Cerebellar nuclear complex (tissue), 1 donor: ENCODE measurements around the gene FARP1.

ENCODE experiments used
- DNase-seq, 2 experiments: peaks; one replicate each; lab custom pipeline; 2025; lab: John Stamatoyannopoulos, UW

Gene FARP1

GRCh38 chr13:98442391-98443230, 299.7 kb downstream of the FARP1 start:
- no peak for DNase-seq

GRCh38 chr13:98443329-98443728, 300.4 kb downstream of the FARP1 start:
- DNase-seq: no peak

- DNase-seq: no peak
These were observed 301.0 kb downstream of the FARP1 start for GRCh38 chr13:98443800-98444325.

- DNase-seq: no peak
These were observed 301.5 kb downstream of the FARP1 start for GRCh38 chr13:98444381-98444780.

- no peak for DNase-seq
These were observed 302.7 kb downstream of the FARP1 start for GRCh38 chr13:98445340-98446233.

GRCh38 chr13:98446234-98446621, 303.3 kb downstream of the FARP1 start:
- no peak for DNase-seq

GRCh38 chr13:98447130-98447529, 304.2 kb downstream of the FARP1 start:
- no peak for DNase-seq

- no peak for DNase-seq
These were observed 305.2 kb downstream of the FARP1 start for GRCh38 chr13:98447881-98448641.

- no peak for DNase-seq
These were observed 305.7 kb downstream of the FARP1 start for GRCh38 chr13:98448642-98448928.

- no peak for DNase-seq
These were observed 306.4 kb downstream of the FARP1 start for GRCh38 chr13:98449273-98449672.

GRCh38 chr13:98450026-98450425, 307.1 kb downstream of the FARP1 start:
- DNase-seq: no peak

- no peak for DNase-seq
These were observed 307.7 kb downstream of the FARP1 start for GRCh38 chr13:98450539-98451111.

- DNase-seq: no peak
These were observed 309.0 kb downstream of the FARP1 start for GRCh38 chr13:98451676-98452470.

GRCh38 chr13:98452851-98453843, 310.3 kb downstream of the FARP1 start:
- peak in 1 of 2 experiments; percentile 42 for DNase-seq

GRCh38 chr13:98454389-98454881, 311.5 kb downstream of the FARP1 start:
- DNase-seq: peak; percentile 84 to 93

GRCh38 chr13:98456413-98456845, 313.5 kb downstream of the FARP1 start:
- no peak for DNase-seq

- no peak for DNase-seq
These were observed 314.2 kb downstream of the FARP1 start for GRCh38 chr13:98457053-98457452.

- no peak for DNase-seq
These were observed 315.5 kb downstream of the FARP1 start for GRCh38 chr13:98458431-98458830.

GRCh38 chr13:98459171-98459681, 316.3 kb downstream of the FARP1 start:
- DNase-seq: no peak
